Osteocyte (in vitro differentiated cells): ENCODE measurements around the gene C2CD4C. TPM values are rescaled to one million over a fixed set of nuclear protein-coding genes. Genes with fewer than 3 reads are reported as not detected.

Experiments
- DNase-seq: peaks from one replicate; pipeline ENCODE4 v3.0.0; 2021; ENCODE audit warnings: mixed read lengths; ENCODE audit not compliant: unreplicated experiment; ENCODE audit errors: extremely low spot score
- H3K27ac Mint-ChIP-seq: one replicate; pipeline ENCODE4 v1.8.0; 2021; ENCODE audit warnings: mild to moderate bottlenecking, mixed read lengths; ENCODE audit not compliant: unreplicated experiment
- H3K27me3 Mint-ChIP-seq: one replicate; pipeline ENCODE4 v1.8.0; 2021; ENCODE audit warnings: mixed read lengths; ENCODE audit not compliant: unreplicated experiment
- H3K36me3 Mint-ChIP-seq: one replicate; pipeline ENCODE4 v1.8.0; 2021; ENCODE audit warnings: mixed read lengths; ENCODE audit not compliant: unreplicated experiment
- H3K4me1 Mint-ChIP-seq: one replicate; pipeline ENCODE4 v1.8.0; 2021; ENCODE audit warnings: mixed read lengths; ENCODE audit not compliant: unreplicated experiment
- H3K4me3 Mint-ChIP-seq: one replicate; pipeline ENCODE4 v1.8.0; 2021; ENCODE audit warnings: mild to moderate bottlenecking, moderate library complexity, mixed read lengths; ENCODE audit not compliant: unreplicated experiment
- H3K9me3 Mint-ChIP-seq: one replicate; pipeline ENCODE4 v1.8.0; 2021; ENCODE audit warnings: mixed read lengths; ENCODE audit not compliant: unreplicated experiment
- CTCF ChIP-seq: fragments of 200-600 bp; sonication (generic); IDR thresholded peaks from 2 replicates; pipeline ENCODE4 v1.5.0; 2021; ENCODE audit warnings: antibody characterized with exemption, mild to moderate bottlenecking, moderate library complexity
- total RNA-seq: library from RNA; stranded (reverse); gene quantifications from 2 replicates; pipeline ENCODE4 v1.2.1, GENCODE V29; 2021

C2CD4C gene
- total RNA-seq, 1 donor from 2014 or later, result 1.2 TPM

- Mint-ChIP-seq H3K4me3 (peak overlapping the region; percentile 76), H3K9me3 (no peaks in the 10 kb centered on the region), H3K27ac (no peak overlapping the region), H3K27me3 (peaks cover 5% of the 10 kb centered on the region), H3K36me3 (no peaks in the 10 kb centered on the region), H3K4me1 (peaks cover 6% of the 10 kb centered on the region)
- no peak for TF ChIP-seq CTCF
- no peak for DNase-seq
Observed at GRCh38 chr19:409516-410242, 732 bp upstream of the C2CD4C start.

- Mint-ChIP-seq H3K4me1 (peaks cover 6% of the 10 kb centered on the region), H3K36me3 (no peaks in the 10 kb centered on the region), H3K27ac (no peak overlapping the region), H3K4me3 (no peak overlapping the region), H3K27me3 (peaks cover 5% of the 10 kb centered on the region), H3K9me3 (no peaks in the 10 kb centered on the region)
- no peak for TF ChIP-seq CTCF
- DNase-seq, result no peak
Observed at GRCh38 chr19:408441-408901, 476 bp downstream of the C2CD4C start.

GRCh38 chr19:407511-408440, 1.2 kb downstream of the C2CD4C start:
- Mint-ChIP-seq H3K4me3 (no peak overlapping the region), H3K27ac (no peak overlapping the region), H3K36me3 (no peaks in the 10 kb centered on the region), H3K27me3 (peaks cover 8% of the 10 kb centered on the region), H3K9me3 (no peaks in the 10 kb centered on the region), H3K4me1 (peaks cover 6% of the 10 kb centered on the region)
- no peak for TF ChIP-seq CTCF
- DNase-seq, result no peak

- no peak for TF ChIP-seq CTCF
- H3K27ac Mint-ChIP-seq, result no peak overlapping the region
- DNase-seq, result no peak
- no peaks in the 10 kb centered on the region for H3K36me3 Mint-ChIP-seq
- H3K4me3 Mint-ChIP-seq, result no peak overlapping the region
- no peaks in the 10 kb centered on the region for H3K9me3 Mint-ChIP-seq
- H3K27me3 Mint-ChIP-seq, result peaks cover 8% of the 10 kb centered on the region
- H3K4me1 Mint-ChIP-seq, result peaks cover 6% of the 10 kb centered on the region
Observed at GRCh38 chr19:406971-407510, 1.9 kb downstream of the C2CD4C start.
